K562 (cell line): ENCODE data around the gene GPRIN3. TPM values are rescaled to one million over a fixed set of nuclear protein-coding genes. Genes with fewer than 3 reads are reported as not detected.

Experiments used
- ATAC-seq: fragments of 200-7000 bp; cut with Tn5 transposase; 3 replicates; pipeline ENCODE4 v1.9.1; 2020; ENCODE audit warnings: moderate library complexity
- BruUV-seq: library from RNA; stranded (reverse); fragments of 400-500 nt; replicated peaks from 2 replicates; lab custom pipeline; 2021; lab: Mats Ljungman, UMichigan
- CTCF ChIA-PET: fragments of 300-600 bp; formaldehyde crosslinking; extraction: SDS; loops from one replicate; lab custom pipeline; 2021; ENCODE audit warnings: low intra/inter-chr PET ratio; lab: Yijun Ruan, JAX
- POLR2A ChIA-PET: fragments of 300-600, 350-650 bp; sonication (Branson Sonifier 250); formaldehyde crosslinking; extraction: SDS; loops from one replicate; lab custom pipeline; 2021; ENCODE audit warnings: antibody characterized with exemption, inconsistent platforms; lab: Yijun Ruan, JAX
- DNase-seq, 4 experiments: peaks; one replicate each; pipeline versions ENCODE4 v3.0.0 to v3.0.0-alpha.2; 2011 to 2018; ENCODE audit warnings: low spot score in 3 of 4, mixed read lengths in 3 of 4; ENCODE audit errors: extremely low read depth in 1 of 4
- FAIRE-seq: peaks from 2 replicates; lab custom pipeline; 2011; peaks lifted over from hg19 to GRCh38; lab: Jason Lieb, UNC
- H2AFZ ChIP-seq: 2 replicates; pipeline ENCODE4 v1.6.0; 2011; ENCODE audit warnings: low read depth, low read length, control low read depth, inconsistent platforms
- H3K27ac ChIP-seq: fragments of 200-600 bp; 3 replicates; pipeline ENCODE4 v1.8.0; 2011; ENCODE audit warnings: low read depth, mild to moderate bottlenecking, control low read depth, inconsistent platforms, low read length, moderate library complexity, mixed read lengths; ENCODE audit errors: extremely low read depth
- H3K27me3 ChIP-seq, 2 experiments: fragments of 300-600 bp in 1 of 2; 2 replicates in 1 of 2; 3 replicates in 1 of 2; pipeline versions ENCODE4 v1.6.0 to v1.8.0; 2011; ENCODE audit warnings: inconsistent platforms in 2 of 2, low read length in 2 of 2, mild to moderate bottlenecking in 1 of 2, mixed read lengths in 1 of 2, moderate library complexity in 1 of 2; ENCODE audit not compliant: control insufficient read depth in 2 of 2, insufficient read depth in 2 of 2
- H3K36me3 ChIP-seq: fragments of 300-600 bp; 3 replicates; pipeline ENCODE4 v1.8.0; 2011; ENCODE audit warnings: mild to moderate bottlenecking, low read length, inconsistent platforms; ENCODE audit not compliant: control insufficient read depth, insufficient read depth
- H3K4me1 ChIP-seq, 2 experiments: fragments of 200-600 bp in 1 of 2; replicated peaks in 1 of 2; 2 replicates in 1 of 2; 3 replicates in 1 of 2; pipeline versions ENCODE4 v1.5.1 to v1.8.0; 2011; ENCODE audit warnings: inconsistent platforms in 2 of 2, low read length in 2 of 2, mild to moderate bottlenecking in 1 of 2, mixed read lengths in 1 of 2, moderate library complexity in 1 of 2; ENCODE audit not compliant: control insufficient read depth in 2 of 2, insufficient read depth in 2 of 2
- H3K4me2 ChIP-seq: 2 replicates; pipeline ENCODE4 v1.6.1; 2011; ENCODE audit warnings: low read length, control low read depth, inconsistent platforms, mixed read lengths; ENCODE audit not compliant: insufficient read depth
- H3K4me3 ChIP-seq: fragments of 200-600 bp; sonication (generic), shearing (Covaris generic); 2 replicates; pipeline ENCODE4 v1.5.1; 2016; ENCODE audit warnings: control low read depth, inconsistent platforms
- H3K79me2 ChIP-seq: fragments of 200-600 bp; 3 replicates; pipeline ENCODE4 v1.8.0; 2011; ENCODE audit warnings: low read length, inconsistent platforms; ENCODE audit not compliant: control insufficient read depth, insufficient read depth
- H3K9ac ChIP-seq, 2 experiments: 2 replicates each; pipeline versions ENCODE4 v1.6.0 to v1.6.1; 2011; ENCODE audit warnings: low read depth in 2 of 2, low read length in 2 of 2, control low read depth in 1 of 2, inconsistent platforms in 1 of 2, mild to moderate bottlenecking in 1 of 2, mixed read lengths in 1 of 2; ENCODE audit not compliant: insufficient read depth in 1 of 2
- H3K9me1 ChIP-seq: one replicate; pipeline ENCODE4 v1.6.0; 2011; ENCODE audit warnings: inconsistent platforms, mild to moderate bottlenecking, low read length, moderate library complexity; ENCODE audit not compliant: control insufficient read depth, insufficient read depth
- H3K9me3 ChIP-seq: replicated peaks from 2 replicates; pipeline ENCODE4 v1.5.1; 2011; ENCODE audit warnings: low read depth, low read length, inconsistent platforms; ENCODE audit not compliant: control insufficient read depth, insufficient read depth
- H4K20me1 ChIP-seq: replicated peaks from 2 replicates; pipeline ENCODE4 v1.6.1; 2011; ENCODE audit warnings: low read length, inconsistent platforms, mixed read lengths; ENCODE audit not compliant: control insufficient read depth, insufficient read depth
- ARID3A ChIP-seq: IDR thresholded peaks from 2 replicates; pipeline ENCODE4 v1.6.1; 2012; ENCODE audit warnings: low read depth, low read length, improper control_type of control experiment, borderline replicate concordance
- CAMTA2 ChIP-seq: fragments of 250-450 bp; sonication (Bioruptor Pico); conservative IDR thresholded peaks from 2 replicates; pipeline ENCODE4 v1.5.1; 2022
- DLX4 ChIP-seq: fragments of 250-450 bp; sonication (Bioruptor Pico); IDR thresholded peaks from 2 replicates; pipeline ENCODE4 v1.6.1; 2021; ENCODE audit warnings: mild to moderate bottlenecking
- GTF2A2 ChIP-seq: IDR thresholded peaks from 2 replicates; pipeline ENCODE4 v1.6.1; 2016; ENCODE audit warnings: mild to moderate bottlenecking, missing genetic modification characterization, missing compliant biosample characterization
- KAT2B ChIP-seq: IDR thresholded peaks from one replicate; pipeline ENCODE4 v1.6.1; 2012; ENCODE audit warnings: low read depth, mild to moderate bottlenecking, control low read depth, inconsistent platforms, low read length, moderate library complexity
- MCM3 ChIP-seq: fragments of 450-650 bp; IDR thresholded peaks from 2 replicates; pipeline ENCODE4 v1.6.1; 2016
- NCOA4 ChIP-seq: fragments of 450-650 bp; IDR thresholded peaks from 2 replicates; pipeline ENCODE4 v1.6.1; 2018; ENCODE audit warnings: mild to moderate bottlenecking; ENCODE audit not compliant: partially characterized antibody
- PHTF2 ChIP-seq: fragments of 250-450 bp; sonication (Bioruptor Pico); IDR thresholded peaks from 2 replicates; pipeline ENCODE4 v1.5.0; 2021; ENCODE audit warnings: mild to moderate bottlenecking
- SMARCC2 ChIP-seq: fragments of 450-650 bp; IDR thresholded peaks from 2 replicates; pipeline ENCODE4 v1.6.1; 2017; ENCODE audit warnings: antibody characterized with exemption, moderate library complexity, mild to moderate bottlenecking, low read depth
- TAL1 ChIP-seq: fragments of 450-650 bp; IDR thresholded peaks from 2 replicates; pipeline ENCODE4 v1.6.1; 2016; ENCODE audit warnings: mild to moderate bottlenecking
- ZNF695 ChIP-seq: fragments of 450-650 bp; formaldehyde crosslinking; IDR thresholded peaks from 2 replicates; pipeline ENCODE4 v1.4.0; 2020; ENCODE audit warnings: mild to moderate bottlenecking, moderate library complexity
- WGBS: fragments of 100-300 bp; shearing (Covaris generic); methylation state at CpG from one replicate; pipeline ENCODE4 v1.1.6; 2016; ENCODE audit warnings: low coverage, mixed read lengths; ENCODE audit not compliant: insufficient coverage; ENCODE audit errors: missing lambda C conversion rate; 5-methylcytosine and 5-hydroxymethylcytosine counted together
- in situ Hi-C: fragments of 300-500 bp; cut with MboI; formaldehyde crosslinking; loops from 4 replicates; pipeline ENCODE4 v1.15.0; 2018; ENCODE audit warnings: inconsistent platforms, mixed read lengths
- intact Hi-C: fragments of 100-400 bp; cut with micrococcal nuclease; formaldehyde crosslinking; loops from 2 replicates; pipeline ENCODE4 v1.14.2; 2022
- polyA plus RNA-seq, 8 experiments: library from polyadenylated mRNA; depleted of rRNA in 4 of 8; stranded (reverse) in 5 of 8; unstranded in 3 of 8; fragments of >200 nt; fragmentation: Nextera tagmentation in 2 of 8; fragmentation: Illumina TruSeq in 1 of 8; extraction: Ambion mirVana in 2 of 8; extraction: Trizol in 1 of 8; gene quantifications; 2 replicates each; pipeline versions ENCODE4 v1.2.1 to v1.2.3, GENCODE V29; 2011 to 2014; ENCODE audit warnings: inconsistent platforms in 1 of 8, missing spikeins in 1 of 8
- total RNA-seq, 7 experiments: library from RNA; depleted of rRNA in 6 of 7; stranded (reverse); fragments of >200 nt in 6 of 7; fragmentation: Illumina TruSeq in 2 of 7; extraction: Trizol in 2 of 7; gene quantifications; 2 replicates each; pipeline versions ENCODE4 v1.2.1 to v1.2.3, GENCODE V29; 2011 to 2021; ENCODE audit warnings: low replicate concordance in 1 of 7
- TF ChIP-seq, protein P1 (sequence below): fragments of 450-650 bp; IDR thresholded peaks from 2 replicates; pipeline ENCODE4 v1.6.1; 2016; ENCODE audit warnings: low read depth, mild to moderate bottlenecking, moderate library complexity
- TF ChIP-seq, protein P2 (sequence below): fragments of 450-650 bp; IDR thresholded peaks from 2 replicates; pipeline ENCODE4 v1.6.1; 2017; ENCODE audit warnings: mild to moderate bottlenecking, moderate library complexity
- TF ChIP-seq, protein P3 (sequence below): conservative IDR thresholded peaks from 2 replicates; pipeline ENCODE4 v1.6.1; 2011; ENCODE audit warnings: low read depth, mild to moderate bottlenecking, low read length; ENCODE audit not compliant: control insufficient read depth
- TF ChIP-seq, protein P4 (sequence below): fragments of 450-650 bp; IDR thresholded peaks from 2 replicates; pipeline ENCODE4 v1.6.1; 2016; ENCODE audit warnings: missing biosample characterization, missing genetic modification characterization

Gene GPRIN3
- total and polyA plus RNA-seq, 9 of the 15 experiments (the other 6 are each of a cell fraction or from before 2014, with no cell fraction given): 0.02 TPM; not detected in 8

DNA sequence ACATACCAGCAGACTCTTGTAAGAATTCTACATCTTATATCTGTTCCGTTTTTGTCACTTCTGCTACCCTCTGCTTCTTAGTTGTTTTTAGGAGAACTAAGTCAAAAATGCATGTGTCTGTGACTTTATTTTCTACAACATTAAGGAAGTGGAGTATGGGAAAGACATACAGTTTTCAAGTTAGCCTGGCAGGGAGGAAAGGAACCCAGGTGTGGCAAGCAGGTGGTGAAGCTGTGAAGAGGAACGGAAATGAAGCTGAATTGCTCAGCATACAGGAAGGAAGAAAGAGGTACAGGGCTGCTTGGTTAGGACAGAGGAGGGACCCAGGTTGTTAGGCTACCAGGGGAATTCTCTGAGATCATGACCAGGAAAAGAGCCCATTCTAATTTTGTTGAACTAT, 9.4 kb downstream of the GPRIN3 start:
- no peaks in the 10 kb centered on the region for H3K79me2 ChIP-seq
- H3K9me3 ChIP-seq: no peaks in the 10 kb centered on the region
- CTCF ChIA-PET: no interaction called here
- DNase-seq (no peak), FAIRE-seq (no peak), ATAC-seq (no peak)
- no peak overlapping the region for H3K9ac ChIP-seq
- intact Hi-C loops (no loop called here), in situ Hi-C loops (no loop called here)
- 0% methylated on average over 1 of the region's 2 CpGs for WGBS
- H2AFZ ChIP-seq: no peak overlapping the region
- H3K27me3 ChIP-seq: no peaks in the 10 kb centered on the region
- no TSS peak for BruUV-seq
- no peak overlapping the region for H3K27ac ChIP-seq
- POLR2A ChIA-PET: no interaction called here
- no peaks in the 10 kb centered on the region for H3K4me1 ChIP-seq
- TF ChIP-seq GTF2A2 (tag) (no peak), SMARCC2 (no peak), MCM3 (no peak), PHTF2 (CRISPR knock-in tag) (no peak), ZNF695 (CRISPR knock-in tag) (no peak), ARID3A (no peak), TAL1 (no peak), CAMTA2 (no peak), NCOA4 (no peak), KAT2B (no peak), DLX4 (CRISPR knock-in tag) (no peak)
- TF ChIP-seq, protein P1, sequence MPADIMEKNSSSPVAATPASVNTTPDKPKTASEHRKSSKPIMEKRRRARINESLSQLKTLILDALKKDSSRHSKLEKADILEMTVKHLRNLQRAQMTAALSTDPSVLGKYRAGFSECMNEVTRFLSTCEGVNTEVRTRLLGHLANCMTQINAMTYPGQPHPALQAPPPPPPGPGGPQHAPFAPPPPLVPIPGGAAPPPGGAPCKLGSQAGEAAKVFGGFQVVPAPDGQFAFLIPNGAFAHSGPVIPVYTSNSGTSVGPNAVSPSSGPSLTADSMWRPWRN: no peak
- TF ChIP-seq, protein P2, sequence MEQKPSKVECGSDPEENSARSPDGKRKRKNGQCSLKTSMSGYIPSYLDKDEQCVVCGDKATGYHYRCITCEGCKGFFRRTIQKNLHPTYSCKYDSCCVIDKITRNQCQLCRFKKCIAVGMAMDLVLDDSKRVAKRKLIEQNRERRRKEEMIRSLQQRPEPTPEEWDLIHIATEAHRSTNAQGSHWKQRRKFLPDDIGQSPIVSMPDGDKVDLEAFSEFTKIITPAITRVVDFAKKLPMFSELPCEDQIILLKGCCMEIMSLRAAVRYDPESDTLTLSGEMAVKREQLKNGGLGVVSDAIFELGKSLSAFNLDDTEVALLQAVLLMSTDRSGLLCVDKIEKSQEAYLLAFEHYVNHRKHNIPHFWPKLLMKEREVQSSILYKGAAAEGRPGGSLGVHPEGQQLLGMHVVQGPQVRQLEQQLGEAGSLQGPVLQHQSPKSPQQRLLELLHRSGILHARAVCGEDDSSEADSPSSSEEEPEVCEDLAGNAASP: no peak
- TF ChIP-seq, protein P3, sequence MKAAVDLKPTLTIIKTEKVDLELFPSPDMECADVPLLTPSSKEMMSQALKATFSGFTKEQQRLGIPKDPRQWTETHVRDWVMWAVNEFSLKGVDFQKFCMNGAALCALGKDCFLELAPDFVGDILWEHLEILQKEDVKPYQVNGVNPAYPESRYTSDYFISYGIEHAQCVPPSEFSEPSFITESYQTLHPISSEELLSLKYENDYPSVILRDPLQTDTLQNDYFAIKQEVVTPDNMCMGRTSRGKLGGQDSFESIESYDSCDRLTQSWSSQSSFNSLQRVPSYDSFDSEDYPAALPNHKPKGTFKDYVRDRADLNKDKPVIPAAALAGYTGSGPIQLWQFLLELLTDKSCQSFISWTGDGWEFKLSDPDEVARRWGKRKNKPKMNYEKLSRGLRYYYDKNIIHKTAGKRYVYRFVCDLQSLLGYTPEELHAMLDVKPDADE: no peak
- TF ChIP-seq, protein P4, sequence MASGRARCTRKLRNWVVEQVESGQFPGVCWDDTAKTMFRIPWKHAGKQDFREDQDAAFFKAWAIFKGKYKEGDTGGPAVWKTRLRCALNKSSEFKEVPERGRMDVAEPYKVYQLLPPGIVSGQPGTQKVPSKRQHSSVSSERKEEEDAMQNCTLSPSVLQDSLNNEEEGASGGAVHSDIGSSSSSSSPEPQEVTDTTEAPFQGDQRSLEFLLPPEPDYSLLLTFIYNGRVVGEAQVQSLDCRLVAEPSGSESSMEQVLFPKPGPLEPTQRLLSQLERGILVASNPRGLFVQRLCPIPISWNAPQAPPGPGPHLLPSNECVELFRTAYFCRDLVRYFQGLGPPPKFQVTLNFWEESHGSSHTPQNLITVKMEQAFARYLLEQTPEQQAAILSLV (tag): no peak
- H3K36me3 ChIP-seq: no peaks in the 10 kb centered on the region
- no peaks in the 10 kb centered on the region for H4K20me1 ChIP-seq
- no peak overlapping the region for H3K4me2 ChIP-seq
- no peaks in the 10 kb centered on the region for H3K9me1 ChIP-seq
- no peak overlapping the region for H3K4me3 ChIP-seq
